Hepatocyte (in vitro differentiated cells): ENCODE data around the gene NOTCH1. TPM values are rescaled to one million over a fixed set of nuclear protein-coding genes. Genes with fewer than 3 reads are reported as not detected.

Source experiments
- DNase-seq: peaks from one replicate; pipeline ENCODE4 v3.0.0-alpha.2; 2016; ENCODE audit warnings: low spot score
- H2AFZ ChIP-seq: fragments of 200-600 bp; sonication (generic); 2 replicates; pipeline ENCODE4 v1.6.0; 2016; ENCODE audit warnings: antibody characterized with exemption, mild to moderate bottlenecking
- H3K27ac ChIP-seq: fragments of 200-600 bp; sonication (generic); 2 replicates; pipeline ENCODE4 v1.5.1; 2016; ENCODE audit warnings: mild to moderate bottlenecking
- H3K27me3 ChIP-seq: fragments of 200-600 bp; sonication (generic); 2 replicates; pipeline ENCODE4 v1.6.1; 2016
- H3K36me3 ChIP-seq: fragments of 200-600 bp; sonication (generic); replicated peaks from 2 replicates; pipeline ENCODE4 v1.5.1; 2016; ENCODE audit warnings: low read depth; ENCODE audit not compliant: insufficient read depth
- H3K4me1 ChIP-seq: fragments of 200-600 bp; sonication (generic); 2 replicates; pipeline ENCODE4 v1.5.1; 2016; ENCODE audit warnings: mild to moderate bottlenecking, moderate library complexity; ENCODE audit not compliant: insufficient read depth
- H3K4me2 ChIP-seq: fragments of 200-600 bp; sonication (generic); 2 replicates; pipeline ENCODE4 v1.6.0; 2016
- H3K4me3 ChIP-seq: fragments of 200-600 bp; sonication (generic); 2 replicates; pipeline ENCODE4 v1.5.1; 2016; ENCODE audit warnings: mild to moderate bottlenecking
- H3K79me2 ChIP-seq: fragments of 200-600 bp; sonication (generic); 2 replicates; pipeline ENCODE4 v1.6.0; 2017; ENCODE audit warnings: mild to moderate bottlenecking
- H3K9me2 ChIP-seq: fragments of 200-600 bp; sonication (generic); replicated peaks from 2 replicates; pipeline ENCODE4 v1.6.0; 2017; ENCODE audit warnings: mild to moderate bottlenecking; ENCODE audit not compliant: insufficient read depth
- H3K9me3 ChIP-seq: fragments of 200-600 bp; sonication (generic); 2 replicates; pipeline ENCODE4 v1.5.1; 2016; ENCODE audit warnings: low read depth, mild to moderate bottlenecking
- H4K20me1 ChIP-seq: fragments of 200-600 bp; sonication (generic); 2 replicates; pipeline ENCODE4 v1.6.0; 2016; ENCODE audit warnings: mild to moderate bottlenecking; ENCODE audit not compliant: insufficient read depth, poor library complexity, severe bottlenecking
- EZH2 ChIP-seq: fragments of 200-600 bp; sonication (generic); IDR thresholded peaks from 2 replicates; pipeline ENCODE4 v1.6.1; 2016; ENCODE audit warnings: antibody characterized with exemption, mild to moderate bottlenecking, borderline replicate concordance
- EZH2phosphoT487 ChIP-seq: fragments of 200-600 bp; sonication (generic); IDR thresholded peaks from one replicate; pipeline ENCODE4 v1.6.1; 2018; ENCODE audit warnings: antibody characterized with exemption, mild to moderate bottlenecking, low read depth, moderate library complexity; ENCODE audit not compliant: unreplicated experiment, severe bottlenecking
- WGBS: methylation state at CpG from one replicate; pipeline ENCODE4 v1.1.6; 2016; ENCODE audit warnings: low lambda C conversion rate; ENCODE audit errors: missing lambda C conversion rate; 5-methylcytosine and 5-hydroxymethylcytosine counted together
- polyA plus RNA-seq: library from polyadenylated mRNA; unstranded; fragments of >200 nt; fragmentation: Nextera tagmentation; extraction: Ambion mirVana; gene quantifications from 2 replicates; pipeline ENCODE4 v1.2.1, GENCODE V29; 2016
- total RNA-seq: library from RNA; depleted of rRNA; stranded (reverse); fragments of >200 nt; gene quantifications from 2 replicates; pipeline ENCODE4 v1.2.3, GENCODE V29; 2014
- TF ChIP-seq, protein P1 (sequence below): fragments of 200-600 bp; sonication (generic); IDR thresholded peaks from 2 replicates; pipeline ENCODE4 v1.5.1; 2016; ENCODE audit warnings: antibody characterized with exemption, mild to moderate bottlenecking; ENCODE audit not compliant: poor library complexity

Gene NOTCH1
- total and polyA plus RNA-seq, 2 experiments from 2014 or later: 5.3 to 6.5 TPM

DNA sequence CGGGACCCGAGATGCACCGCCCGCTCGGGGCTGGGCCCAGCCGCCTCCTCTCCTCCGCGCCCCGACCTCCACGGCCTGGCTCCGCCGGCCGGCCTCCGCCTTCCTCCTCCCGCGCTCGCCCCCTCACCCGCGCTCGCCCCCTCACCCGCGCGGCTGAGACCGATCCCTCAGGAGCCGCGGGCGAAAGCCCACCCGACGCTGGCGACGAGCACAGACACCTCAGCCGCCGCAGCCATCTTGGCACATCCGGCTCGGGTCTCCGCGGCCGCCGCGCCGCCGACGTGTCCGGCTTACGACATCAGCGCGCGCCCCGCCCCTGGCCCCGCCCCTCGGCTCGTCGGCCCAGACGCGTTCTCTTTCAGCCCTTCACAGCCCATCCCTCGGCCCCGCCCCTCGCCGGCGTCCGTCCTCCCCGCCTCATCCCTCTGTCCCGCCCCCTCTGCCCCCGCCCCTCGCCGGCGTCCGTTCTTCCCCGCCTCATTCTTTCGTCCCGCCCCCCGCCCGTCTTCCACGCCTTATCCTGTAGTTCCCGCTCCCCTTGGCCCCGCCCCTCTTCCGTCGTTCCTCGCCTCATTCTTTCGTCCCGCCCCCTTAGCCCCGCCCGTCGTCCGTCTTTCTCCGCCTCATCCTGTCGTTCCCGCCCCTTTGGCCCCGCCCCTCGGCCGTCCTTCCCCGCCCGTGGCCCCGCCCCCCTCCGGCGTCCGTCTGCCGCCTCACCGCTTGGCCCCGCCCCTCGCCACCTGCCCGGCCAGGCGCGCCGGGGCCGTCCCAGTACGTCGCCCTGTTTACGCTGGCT is 62.9 kb downstream of the NOTCH1 start, which contains the start of gene SEC16A:
SEC16A (minus strand) TSS at position 248 of the 796 bp plus-strand sequence. CDS start 5,425 bp downstream, outside the sequence.
- H4K20me1 ChIP-seq: peaks cover 44% of the 10 kb centered on the region
- H3K9me2 ChIP-seq: no peaks in the 10 kb centered on the region
- peak within 1 kb of the TSS; percentile 100 for H3K27ac ChIP-seq
- TF ChIP-seq EZH2phosphoT487: no peak
- TF ChIP-seq EZH2: no peak
- TF ChIP-seq, protein P1, sequence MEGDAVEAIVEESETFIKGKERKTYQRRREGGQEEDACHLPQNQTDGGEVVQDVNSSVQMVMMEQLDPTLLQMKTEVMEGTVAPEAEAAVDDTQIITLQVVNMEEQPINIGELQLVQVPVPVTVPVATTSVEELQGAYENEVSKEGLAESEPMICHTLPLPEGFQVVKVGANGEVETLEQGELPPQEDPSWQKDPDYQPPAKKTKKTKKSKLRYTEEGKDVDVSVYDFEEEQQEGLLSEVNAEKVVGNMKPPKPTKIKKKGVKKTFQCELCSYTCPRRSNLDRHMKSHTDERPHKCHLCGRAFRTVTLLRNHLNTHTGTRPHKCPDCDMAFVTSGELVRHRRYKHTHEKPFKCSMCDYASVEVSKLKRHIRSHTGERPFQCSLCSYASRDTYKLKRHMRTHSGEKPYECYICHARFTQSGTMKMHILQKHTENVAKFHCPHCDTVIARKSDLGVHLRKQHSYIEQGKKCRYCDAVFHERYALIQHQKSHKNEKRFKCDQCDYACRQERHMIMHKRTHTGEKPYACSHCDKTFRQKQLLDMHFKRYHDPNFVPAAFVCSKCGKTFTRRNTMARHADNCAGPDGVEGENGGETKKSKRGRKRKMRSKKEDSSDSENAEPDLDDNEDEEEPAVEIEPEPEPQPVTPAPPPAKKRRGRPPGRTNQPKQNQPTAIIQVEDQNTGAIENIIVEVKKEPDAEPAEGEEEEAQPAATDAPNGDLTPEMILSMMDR: no peak
- no peaks in the 10 kb centered on the region for H3K36me3 ChIP-seq
- H3K4me1 ChIP-seq: peaks cover 6% of the 10 kb centered on the region
- no peaks in the 10 kb centered on the region for H3K9me3 ChIP-seq
- H3K79me2 ChIP-seq: peaks cover 47% of the 10 kb centered on the region
- peak; percentile 100 for DNase-seq
- H3K4me2 ChIP-seq: peak within 1 kb of the TSS; percentile 91
- no peaks in the 10 kb centered on the region for H3K27me3 ChIP-seq
- 0% methylated on average over 24 of the region's 109 CpGs for WGBS
- peak within 1 kb of the TSS; percentile 81 for H3K4me3 ChIP-seq
- H2AFZ ChIP-seq: peak within 1 kb of the TSS; percentile 55

DNA sequence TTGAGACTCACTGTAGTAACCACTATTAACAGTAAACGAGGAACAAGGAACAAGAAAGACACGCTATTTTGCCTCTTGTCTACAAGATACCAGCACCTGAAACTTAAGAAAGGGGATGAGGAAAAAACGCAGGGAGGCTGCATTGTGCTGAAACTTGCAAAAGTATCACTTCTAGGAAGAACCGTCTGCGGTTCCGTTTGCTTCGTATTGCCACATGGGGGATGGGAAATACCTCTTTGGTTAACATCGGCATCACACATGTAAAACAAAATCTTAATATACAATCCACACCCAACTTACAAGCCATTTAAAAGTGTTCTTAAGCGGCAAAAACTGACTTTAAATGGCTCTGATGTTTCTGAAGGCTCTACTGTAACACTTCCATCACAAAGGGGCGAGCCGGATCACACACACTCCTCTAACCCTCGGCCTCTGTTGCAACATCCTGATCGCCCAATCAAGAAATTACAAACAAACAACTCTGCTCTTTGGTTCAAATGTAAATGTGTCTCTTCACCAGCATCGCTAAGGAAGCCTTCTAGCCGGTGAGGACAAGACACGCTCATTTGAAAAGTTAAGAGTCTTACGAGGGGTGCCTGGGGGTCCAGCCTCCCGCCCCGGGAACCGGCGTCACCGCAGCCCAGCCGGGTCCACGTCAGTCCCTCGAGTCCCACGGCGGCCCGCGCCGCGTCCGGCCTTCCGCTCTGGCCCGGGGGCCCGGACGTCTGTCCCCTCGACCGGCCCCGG is 63.6 kb downstream of the NOTCH1 start:
- TF ChIP-seq EZH2phosphoT487 (no peak), EZH2 (no peak)
- TF ChIP-seq, protein P1: no peak
- peak; percentile 61 for DNase-seq
- peak overlapping the region; percentile 81 for H3K4me3 ChIP-seq
- no peak overlapping the region for H2AFZ ChIP-seq
- peak overlapping the region; percentile 99 for H3K27ac ChIP-seq
- no peaks in the 10 kb centered on the region for H3K9me3 ChIP-seq
- WGBS: under 1% methylated on average over 37 of the region's 39 CpGs
- no peaks in the 10 kb centered on the region for H3K36me3 ChIP-seq
- H4K20me1 ChIP-seq: peaks cover 50% of the 10 kb centered on the region
- peaks cover 55% of the 10 kb centered on the region for H3K79me2 ChIP-seq
- no peaks in the 10 kb centered on the region for H3K27me3 ChIP-seq
- peak overlapping the region; percentile 91 for H3K4me2 ChIP-seq
- H3K4me1 ChIP-seq: peaks cover 6% of the 10 kb centered on the region
- H3K9me2 ChIP-seq: no peaks in the 10 kb centered on the region

DNA sequence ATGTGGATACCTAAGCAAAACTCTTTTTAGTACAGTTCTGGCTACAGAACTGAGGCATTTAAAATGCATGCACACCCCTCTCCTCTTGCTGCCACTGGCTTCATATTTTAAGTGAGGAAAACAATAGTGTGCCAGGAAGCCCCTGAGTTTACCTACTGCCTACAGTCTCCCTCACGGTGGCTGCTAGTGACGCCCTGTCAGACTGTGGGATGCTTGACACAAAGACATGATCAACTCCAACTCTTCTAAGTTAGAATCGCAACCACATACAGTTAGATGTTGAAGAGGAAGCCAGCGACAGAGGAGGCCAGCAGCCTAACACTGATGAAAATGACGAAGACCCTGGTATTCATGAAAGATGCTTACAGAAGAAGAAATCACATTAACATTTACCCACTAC is 64.3 kb downstream of the NOTCH1 start:
- peak overlapping the region; percentile 91 for H3K4me2 ChIP-seq
- H2AFZ ChIP-seq: no peak overlapping the region
- peaks cover 50% of the 10 kb centered on the region for H4K20me1 ChIP-seq
- no peak for DNase-seq
- H3K4me3 ChIP-seq: peak overlapping the region; percentile 81
- no peaks in the 10 kb centered on the region for H3K9me3 ChIP-seq
- H3K9me2 ChIP-seq: no peaks in the 10 kb centered on the region
- H3K27me3 ChIP-seq: no peaks in the 10 kb centered on the region
- H3K79me2 ChIP-seq: peaks cover 62% of the 10 kb centered on the region
- H3K4me1 ChIP-seq: peaks cover 6% of the 10 kb centered on the region
- 48% methylated on average over 5 of the region's 5 CpGs for WGBS
- TF ChIP-seq EZH2phosphoT487 (no peak), EZH2 (no peak)
- TF ChIP-seq, protein P1: no peak
- H3K36me3 ChIP-seq: no peaks in the 10 kb centered on the region
- H3K27ac ChIP-seq: peak overlapping the region; percentile 99
